Measurements from ENCODE around the gene VWC2L. TPM values are rescaled to one million over a fixed set of nuclear protein-coding genes. Genes with fewer than 3 reads are reported as not detected.

VWC2L gene
- total and polyA plus RNA-seq, 2 donors (not counting 1 experiment from before 2014, with no cell fraction given) = not detected

- Histone ChIP-seq H3K9ac (ENCODE audit: low read length) (no peak overlapping the region), H3K4me1 (ENCODE audit: control insufficient read depth in 2 of 2, insufficient read depth in 2 of 2, low read length in 2 of 2) (no peaks in the 10 kb centered on the region), H2AFZ (ENCODE audit: insufficient read depth, low read depth, low read length, poor library complexity, severe bottlenecking) (no peak overlapping the region), H3K36me3 (replicated peaks in 1 of 2; ENCODE audit: control extremely low read depth in 1 of 2, control insufficient read depth in 1 of 2, extremely low read depth in 1 of 2, insufficient read depth in 2 of 2, low read length in 1 of 2) (no peaks in the 10 kb centered on the region), H3K27ac (ENCODE audit: low read length in 2 of 2) (no peak overlapping the region), H3K4me2 (replicated peaks; ENCODE audit: low read depth, low read length, poor library complexity, severe bottlenecking) (no peak overlapping the region), H3K9me3 (ENCODE audit: control extremely low read depth in 1 of 3, control insufficient read depth in 2 of 3, insufficient read depth in 1 of 3, low read length in 2 of 3) (no peaks in the 10 kb centered on the region), H3K27me3 (replicated peaks in 1 of 4; ENCODE audit: control extremely low read depth in 1 of 4, control insufficient read depth in 3 of 4, insufficient read depth in 4 of 4, low read length in 3 of 4) (no peaks in the 10 kb centered on the region), H4K20me1 (ENCODE audit: control insufficient read depth, insufficient read depth, low read length, poor library complexity, severe bottlenecking) (no peaks in the 10 kb centered on the region), H3K4me3 (ENCODE audit: control extremely low read depth in 1 of 5, extremely low read depth in 1 of 5, insufficient read depth in 1 of 5, low read depth in 2 of 5, low read length in 4 of 5) (no peak overlapping the region), H3K79me2 (ENCODE audit: control insufficient read depth, insufficient read depth, low read length) (no peaks in the 10 kb centered on the region)
- ChIA-PET POLR2A (no interaction called here), CTCF (no interaction called here)
- intact Hi-C loops (cut with micrococcal nuclease) = no loop called here
- ATAC-seq (ENCODE audit: low read depth) (no peak), DNase-seq (no peak)
- Mint-ChIP-seq H3K27ac (no peak overlapping the region), H3K4me1 (no peaks in the 10 kb centered on the region), H3K4me3 (no peak overlapping the region), H3K9me3 (ENCODE audit: insufficient read depth) (no peaks in the 10 kb centered on the region), H3K27me3 (peaks cover 3% of the 10 kb centered on the region)
- TF ChIP-seq EZH2 (IDR thresholded peaks at IDR 0.05; ENCODE audit: borderline replicate concordance, insufficient read depth, low read depth, low read length, poor library complexity, severe bottlenecking) (no peak), CTCF (IDR thresholded peaks at IDR 0.05) (no peak)
- WGBS (ENCODE audit: insufficient coverage) = no CpG with 5 or more reads among the region's 2 CpGs
Measured at GRCh38 chr2:214477305-214477704, 66.5 kb downstream of the VWC2L start.

GRCh38 chr2:214481204-214481603 lies 70.3 kb downstream of the VWC2L start:
- 0% methylated on average over 1 of the region's 1 CpG for WGBS (ENCODE audit: insufficient coverage)
- no peaks in the 10 kb centered on the region for H3K9me3 ChIP-seq (ENCODE audit: control extremely low read depth in 1 of 3, control insufficient read depth in 2 of 3, insufficient read depth in 1 of 3, low read length in 2 of 3)
- TF ChIP-seq CTCF (IDR thresholded peaks at IDR 0.05) = no peak
- TF ChIP-seq EZH2 (IDR thresholded peaks at IDR 0.05; ENCODE audit: borderline replicate concordance, insufficient read depth, low read depth, low read length, poor library complexity, severe bottlenecking) = no peak
- ChIA-PET POLR2A (no interaction called here), CTCF (no interaction called here)
- no peak overlapping the region for H3K4me3 Mint-ChIP-seq
- no peaks in the 10 kb centered on the region for H3K27me3 ChIP-seq (replicated peaks in 1 of 4; ENCODE audit: control extremely low read depth in 1 of 4, control insufficient read depth in 3 of 4, insufficient read depth in 4 of 4, low read length in 3 of 4)
- peaks cover 3% of the 10 kb centered on the region for H3K27me3 Mint-ChIP-seq
- H2AFZ ChIP-seq (ENCODE audit: insufficient read depth, low read depth, low read length, poor library complexity, severe bottlenecking) = no peak overlapping the region
- ATAC-seq (ENCODE audit: low read depth) (no peak), DNase-seq (no peak)
- no peaks in the 10 kb centered on the region for H4K20me1 ChIP-seq (ENCODE audit: control insufficient read depth, insufficient read depth, low read length, poor library complexity, severe bottlenecking)
- no peaks in the 10 kb centered on the region for H3K4me1 Mint-ChIP-seq
- no peak overlapping the region for H3K4me2 ChIP-seq (replicated peaks; ENCODE audit: low read depth, low read length, poor library complexity, severe bottlenecking)
- no peaks in the 10 kb centered on the region for H3K9me3 Mint-ChIP-seq (ENCODE audit: insufficient read depth)
- no peaks in the 10 kb centered on the region for H3K79me2 ChIP-seq (ENCODE audit: control insufficient read depth, insufficient read depth, low read length)
- H3K27ac ChIP-seq (ENCODE audit: low read length in 2 of 2) = no peak overlapping the region
- H3K4me3 ChIP-seq (ENCODE audit: control extremely low read depth in 1 of 5, extremely low read depth in 1 of 5, insufficient read depth in 1 of 5, low read depth in 2 of 5, low read length in 4 of 5) = no peak overlapping the region
- intact Hi-C loops (cut with micrococcal nuclease) = no loop called here
- no peaks in the 10 kb centered on the region for H3K4me1 ChIP-seq (ENCODE audit: control insufficient read depth in 2 of 2, insufficient read depth in 2 of 2, low read length in 2 of 2)
- H3K9ac ChIP-seq (ENCODE audit: low read length) = no peak overlapping the region
- H3K36me3 ChIP-seq (replicated peaks in 1 of 2; ENCODE audit: control extremely low read depth in 1 of 2, control insufficient read depth in 1 of 2, extremely low read depth in 1 of 2, insufficient read depth in 2 of 2, low read length in 1 of 2) = no peaks in the 10 kb centered on the region
- H3K27ac Mint-ChIP-seq = no peak overlapping the region

All from B cell (primary cell).